ENCODE results near the gene AGTRAP.

AGTRAP gene

GRCh38 chr1:11735854-11736745 is at the start of gene AGTRAP:
Gene AGTRAP, plus strand, starts transcription at chr1:11736136. Its CDS starts 73 bp downstream, at chr1:11736209.
- DNase-seq: peak; percentile 82

GRCh38 chr1:11688506-11688905 is 47.4 kb upstream of the AGTRAP start:
- no peak for DNase-seq

GRCh38 chr1:11690397-11691301 is 45.3 kb upstream of the AGTRAP start:
- peak; percentile 40 for DNase-seq

- DNase-seq: peak; percentile 71
Observed at GRCh38 chr1:11691302-11691914, 44.5 kb upstream of the AGTRAP start, which contains the start of gene DRAXIN. Gene DRAXIN, plus strand, starts transcription at chr1:11691710. Its CDS starts 14,549 bp downstream, at chr1:11706259.

GRCh38 chr1:11691928-11692711 is 43.8 kb upstream of the AGTRAP start:
- no peak for DNase-seq

- DNase-seq: no peak
Observed at GRCh38 chr1:11693024-11693590, 42.8 kb upstream of the AGTRAP start.

GRCh38 chr1:11693917-11694316 is 42.0 kb upstream of the AGTRAP start:
- no peak for DNase-seq

- DNase-seq: no peak
Observed at GRCh38 chr1:11695861-11696260, 40.1 kb upstream of the AGTRAP start.

GRCh38 chr1:11697188-11697892 is 38.6 kb upstream of the AGTRAP start:
- DNase-seq: no peak

- no peak for DNase-seq
Observed at GRCh38 chr1:11697893-11698210, 38.1 kb upstream of the AGTRAP start.

GRCh38 chr1:11700601-11701467 is 35.1 kb upstream of the AGTRAP start:
- peak; percentile 93 for DNase-seq

GRCh38 chr1:11701551-11701961 is 34.4 kb upstream of the AGTRAP start:
- peak; percentile 31 for DNase-seq

- DNase-seq: no peak
Observed at GRCh38 chr1:11701981-11702803, 33.7 kb upstream of the AGTRAP start.

- no peak for DNase-seq
Observed at GRCh38 chr1:11703357-11704193, 32.4 kb upstream of the AGTRAP start.

- DNase-seq: no peak
Observed at GRCh38 chr1:11704194-11704529, 31.8 kb upstream of the AGTRAP start.

GRCh38 chr1:11704691-11705475 is 31.1 kb upstream of the AGTRAP start:
- DNase-seq: no peak

GRCh38 chr1:11705596-11705995 is 30.3 kb upstream of the AGTRAP start:
- no peak for DNase-seq

GRCh38 chr1:11706292-11706691 is 29.6 kb upstream of the AGTRAP start:
- no peak for DNase-seq
